ENCODE measurements around the gene MGRN1.

Gene MGRN1

DNA sequence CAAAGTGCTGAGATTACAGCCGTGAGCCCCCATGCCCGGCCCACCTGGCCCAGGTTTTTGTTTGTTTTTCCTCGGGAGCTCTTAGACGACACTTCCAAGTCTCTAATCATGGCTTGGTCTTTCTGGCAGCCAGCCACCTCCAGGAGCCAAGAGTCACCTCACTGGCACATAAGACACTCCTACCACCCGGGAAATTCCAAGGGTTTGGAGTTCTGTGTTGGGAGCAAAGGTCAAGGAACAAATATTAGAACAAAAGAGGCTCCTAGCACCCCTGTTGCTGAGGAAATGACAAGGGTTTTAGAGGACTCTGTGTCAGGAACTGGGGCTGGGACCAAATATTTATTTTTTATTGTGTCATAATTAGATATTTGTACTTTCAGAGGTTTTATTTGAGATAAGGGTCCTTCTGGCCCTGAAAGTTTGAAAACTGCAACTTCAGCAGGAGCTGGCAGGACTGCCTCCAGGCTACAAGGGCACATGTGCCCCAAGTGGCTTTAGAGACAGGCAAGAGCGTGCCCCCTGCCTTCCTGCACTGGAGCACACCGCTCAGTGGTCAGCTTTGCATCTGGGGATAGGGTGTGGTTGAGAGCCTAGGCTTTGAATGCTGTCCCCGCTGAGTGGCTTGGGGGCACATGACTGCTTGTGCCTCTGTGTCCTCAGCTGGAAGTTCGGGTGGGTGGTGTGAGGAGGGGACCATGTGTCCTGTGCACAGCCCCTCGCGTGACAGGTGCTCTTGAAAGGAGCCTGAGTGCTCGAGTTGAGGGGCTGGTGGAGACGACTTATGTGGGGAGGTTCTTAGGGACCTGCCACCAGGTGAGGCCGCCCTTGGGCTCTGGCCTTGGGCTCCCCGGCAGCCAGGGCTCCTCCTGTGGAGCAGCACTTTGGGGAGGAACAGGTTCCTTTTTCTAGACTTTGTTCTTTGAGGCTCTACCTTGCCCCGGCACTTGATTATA, 29.7 kb downstream of the MGRN1 start:
- no peak for DNase-seq (ENCODE audit: low read depth)

DNA sequence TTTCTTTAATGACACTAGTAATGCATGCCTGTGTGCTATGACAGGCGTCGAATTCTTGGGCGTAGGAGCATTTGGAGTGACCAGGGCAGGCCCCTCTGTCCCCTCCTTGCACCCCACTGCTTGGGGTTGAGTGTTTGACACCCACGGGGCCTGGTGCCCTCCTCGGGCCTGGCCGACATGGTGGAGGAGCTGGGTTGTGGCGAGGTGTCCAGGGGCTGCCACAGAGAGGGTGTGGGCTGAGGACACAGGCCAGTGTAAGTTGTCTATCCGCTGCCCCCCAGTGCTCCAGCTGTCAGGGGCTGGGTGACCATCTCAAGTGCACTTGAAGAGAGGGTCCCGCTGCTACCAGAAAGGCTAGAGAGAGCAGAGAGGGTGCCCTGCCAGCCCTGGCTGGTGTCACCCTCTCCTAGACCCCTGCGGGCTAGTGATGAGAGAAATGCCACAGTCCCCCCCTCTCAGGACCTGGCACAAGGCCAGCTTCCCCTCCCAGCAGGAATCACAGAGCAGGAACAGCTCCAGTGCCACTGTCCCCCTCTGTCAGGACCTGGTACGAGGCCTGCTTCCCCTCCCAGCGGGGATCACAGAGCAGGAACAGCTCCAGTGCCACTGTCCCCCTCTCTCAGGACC, 30.5 kb downstream of the MGRN1 start:
- DNase-seq (ENCODE audit: low read depth), result no peak

DNA sequence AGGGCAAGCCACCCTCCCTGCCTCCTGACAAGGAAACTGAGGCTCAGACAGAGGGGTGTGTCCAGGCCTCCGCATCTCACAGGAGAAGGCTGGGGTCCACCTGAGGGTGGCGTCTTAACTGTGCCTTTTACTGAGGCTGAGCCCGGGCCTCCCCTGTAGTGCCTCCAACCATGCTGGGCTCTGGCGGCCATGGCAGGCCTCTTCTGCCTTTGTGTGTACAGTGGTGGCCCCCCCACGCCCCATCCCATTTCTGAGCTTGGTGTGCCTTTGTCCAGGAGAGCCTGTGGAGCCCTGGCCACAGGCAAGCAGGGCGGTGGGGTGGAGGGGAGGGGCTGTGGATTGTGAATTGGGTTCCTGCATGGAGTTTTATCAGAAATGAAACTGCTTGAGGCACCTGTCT, 31.2 kb downstream of the MGRN1 start:
- no peak for DNase-seq (ENCODE audit: low read depth)

DNA sequence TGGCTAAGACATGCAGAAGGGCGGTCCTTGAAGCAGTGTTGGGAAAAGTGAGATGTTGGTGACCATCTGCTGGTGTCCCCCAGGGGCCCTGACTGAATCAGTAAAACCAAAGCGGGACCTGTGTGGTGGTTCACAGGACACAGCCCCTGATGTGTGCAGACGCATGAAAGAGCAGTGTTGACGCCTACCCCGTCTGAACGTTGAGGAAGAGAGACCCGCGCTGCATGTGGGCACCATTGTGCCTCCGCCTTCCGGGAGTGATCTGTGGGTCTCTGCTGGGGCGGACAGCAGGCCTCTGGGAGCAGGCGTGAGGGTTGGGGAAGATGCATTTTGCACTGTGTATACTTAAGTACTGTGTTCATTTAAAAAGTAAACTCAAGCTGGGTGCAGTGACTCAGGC, 31.6 kb downstream of the MGRN1 start:
- no peak for DNase-seq (ENCODE audit: low read depth)

DNA sequence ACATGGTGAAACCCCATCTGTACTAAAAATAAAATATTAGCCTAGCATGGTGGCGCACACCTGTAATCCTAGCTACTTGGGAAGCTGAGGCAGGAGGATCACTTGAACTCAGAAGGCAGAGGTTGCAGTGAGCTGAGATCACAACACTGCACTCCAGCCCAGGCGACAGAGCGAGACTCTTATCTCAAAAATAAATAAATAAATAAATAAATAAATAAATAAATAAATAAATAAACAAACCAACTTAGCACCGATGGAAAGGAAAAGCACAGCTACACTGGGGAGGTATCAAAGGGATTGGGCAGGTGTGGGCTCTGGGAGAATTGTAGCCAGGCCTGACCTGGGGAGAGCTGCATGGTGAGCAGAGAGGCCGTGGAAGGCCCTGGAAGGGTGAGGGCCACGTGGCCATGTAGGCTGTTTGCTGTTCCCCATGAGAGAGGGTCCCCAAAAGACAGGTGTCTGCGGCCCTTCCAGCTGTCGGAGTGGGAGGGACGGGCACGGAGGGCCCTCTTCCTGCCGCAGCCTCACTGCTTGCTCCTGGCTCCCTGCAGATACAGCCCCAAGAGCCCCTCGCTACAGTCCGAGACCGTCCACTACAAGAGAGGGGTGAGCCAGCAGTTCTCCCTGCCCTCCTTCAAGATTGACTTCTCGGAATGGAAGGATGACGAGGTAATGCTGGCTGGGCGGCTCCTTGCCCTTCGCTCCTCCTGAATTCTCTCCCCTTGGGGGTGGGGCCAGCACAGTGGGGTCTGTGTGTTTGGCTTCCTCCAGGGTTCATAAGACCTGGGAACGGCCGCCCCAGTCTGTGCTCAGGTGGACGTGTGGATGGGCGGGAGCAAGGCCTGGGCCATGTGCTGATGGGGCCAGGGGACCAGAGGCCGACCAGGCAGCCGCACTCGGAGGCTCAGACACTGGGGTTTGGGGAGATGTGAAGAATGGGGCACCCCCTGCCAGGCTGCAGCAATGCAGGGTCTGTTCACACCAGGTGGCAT, 32.4 kb downstream of the MGRN1 start:
- no peak for DNase-seq (ENCODE audit: low read depth)

DNA sequence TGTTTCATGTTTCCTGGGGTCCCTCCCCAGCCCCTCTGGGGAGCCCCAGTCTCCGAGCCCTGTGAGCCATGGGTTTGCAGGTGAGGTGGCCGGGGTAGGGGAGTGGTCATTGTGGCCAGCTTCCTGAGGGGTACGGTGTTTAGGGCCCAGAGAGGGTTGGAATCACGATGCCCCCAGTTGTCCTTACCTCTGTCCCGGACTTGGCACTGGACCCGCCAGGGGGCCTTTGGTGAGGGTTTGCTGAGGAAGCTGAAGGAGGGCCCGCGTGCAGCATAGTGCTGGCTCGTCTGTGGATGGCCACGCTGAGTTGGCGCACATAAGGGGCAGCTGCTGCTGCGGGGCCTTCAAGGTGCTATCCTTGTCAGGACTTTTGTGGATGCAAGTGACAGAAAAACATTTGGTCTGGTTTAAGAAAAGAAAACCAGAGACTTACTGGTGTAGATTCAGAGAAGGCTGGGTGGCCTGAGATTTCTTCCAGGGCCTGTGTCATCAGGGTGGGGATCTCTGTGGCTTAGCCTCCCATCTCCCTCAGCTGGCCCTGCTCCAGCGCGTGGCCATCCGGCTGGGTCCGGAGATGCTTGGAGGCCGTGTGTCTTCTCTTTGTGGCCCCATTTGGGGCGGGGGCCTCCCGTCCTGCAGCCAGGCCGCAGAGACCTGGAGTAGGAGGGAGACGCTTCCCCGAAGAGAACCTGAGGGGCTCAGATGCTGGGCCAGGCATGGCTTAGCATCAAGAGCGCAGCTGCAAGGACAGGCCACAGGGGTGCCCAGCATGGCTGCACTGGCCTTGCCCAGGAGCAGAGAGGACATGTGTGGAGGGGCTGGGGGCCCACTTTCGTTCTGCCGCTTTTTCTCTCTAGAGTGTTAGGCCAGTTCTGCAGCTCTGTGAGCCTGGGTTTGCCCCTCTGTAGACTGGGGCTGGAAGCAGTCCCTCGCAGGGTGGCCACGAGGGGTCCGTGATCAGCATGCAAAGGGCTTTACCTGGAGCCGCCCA, 35.0 kb downstream of the MGRN1 start:
- DNase-seq (ENCODE audit: low read depth), result no peak

DNA sequence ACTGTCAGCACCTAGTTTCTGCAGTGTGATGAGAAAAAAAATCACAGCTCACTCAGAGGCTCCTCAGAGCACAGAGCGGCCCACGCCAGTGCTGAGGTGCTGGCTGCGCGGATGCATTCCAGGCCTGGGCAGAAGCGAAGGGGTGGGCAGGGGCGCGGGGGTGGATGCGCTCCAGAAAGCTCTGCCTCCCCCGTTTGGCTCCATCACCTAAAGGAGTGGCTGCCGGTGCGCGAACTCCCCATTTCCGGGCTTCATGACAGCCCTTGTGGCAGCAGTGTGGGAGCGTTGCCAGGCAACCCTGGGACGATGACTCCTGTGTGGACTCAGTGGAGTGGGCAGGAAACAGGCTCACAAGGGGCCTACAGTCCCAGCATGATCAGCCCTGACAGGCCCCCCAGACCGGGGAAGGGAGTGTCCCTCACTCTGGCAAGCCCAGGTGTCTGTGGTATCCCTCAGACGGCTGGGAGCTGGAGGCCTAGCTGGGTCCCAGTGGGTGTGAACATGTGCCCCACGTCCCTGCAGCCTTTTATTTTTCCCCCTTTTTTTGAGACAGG, 35.9 kb downstream of the MGRN1 start:
- peak; percentile 54 for DNase-seq (ENCODE audit: low read depth)

DNA sequence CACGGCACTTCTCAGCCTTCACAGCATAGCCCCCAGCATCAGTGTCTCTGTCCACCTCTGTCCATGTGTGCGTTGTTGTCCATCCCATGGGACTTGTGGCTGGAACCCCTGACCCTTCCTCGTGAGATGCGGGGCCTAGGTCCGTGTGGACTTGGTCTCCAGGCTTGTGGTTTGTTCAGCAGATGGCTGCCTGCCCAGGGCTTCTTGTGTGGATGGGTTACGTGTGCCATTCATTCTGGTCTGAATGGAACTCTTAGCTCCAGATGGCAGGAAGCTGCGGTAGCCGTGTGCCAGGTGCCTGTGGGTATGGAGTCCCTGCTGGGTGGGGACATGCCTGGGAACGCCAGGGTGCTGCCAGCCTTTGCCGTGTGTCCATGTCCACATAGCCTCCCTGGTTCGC, 37.0 kb downstream of the MGRN1 start:
- no peak for DNase-seq (ENCODE audit: low read depth)

DNA sequence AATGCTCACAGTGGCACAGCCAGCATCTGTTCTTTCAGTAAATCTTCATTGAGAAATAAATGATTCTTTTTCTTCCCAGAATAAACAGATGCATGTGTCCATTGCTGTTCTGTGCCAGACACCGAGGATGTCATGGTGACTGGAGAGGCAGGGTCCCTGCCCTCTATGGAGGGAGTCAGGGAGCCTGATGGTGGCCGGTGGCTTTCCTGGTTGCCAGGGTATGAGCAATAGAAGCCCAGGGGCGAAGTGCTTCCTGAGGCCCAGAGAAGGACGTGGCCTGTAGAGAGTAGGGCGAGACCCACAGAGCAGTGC, 38.8 kb downstream of the MGRN1 start:
- no peak for DNase-seq (ENCODE audit: low read depth)

DNA sequence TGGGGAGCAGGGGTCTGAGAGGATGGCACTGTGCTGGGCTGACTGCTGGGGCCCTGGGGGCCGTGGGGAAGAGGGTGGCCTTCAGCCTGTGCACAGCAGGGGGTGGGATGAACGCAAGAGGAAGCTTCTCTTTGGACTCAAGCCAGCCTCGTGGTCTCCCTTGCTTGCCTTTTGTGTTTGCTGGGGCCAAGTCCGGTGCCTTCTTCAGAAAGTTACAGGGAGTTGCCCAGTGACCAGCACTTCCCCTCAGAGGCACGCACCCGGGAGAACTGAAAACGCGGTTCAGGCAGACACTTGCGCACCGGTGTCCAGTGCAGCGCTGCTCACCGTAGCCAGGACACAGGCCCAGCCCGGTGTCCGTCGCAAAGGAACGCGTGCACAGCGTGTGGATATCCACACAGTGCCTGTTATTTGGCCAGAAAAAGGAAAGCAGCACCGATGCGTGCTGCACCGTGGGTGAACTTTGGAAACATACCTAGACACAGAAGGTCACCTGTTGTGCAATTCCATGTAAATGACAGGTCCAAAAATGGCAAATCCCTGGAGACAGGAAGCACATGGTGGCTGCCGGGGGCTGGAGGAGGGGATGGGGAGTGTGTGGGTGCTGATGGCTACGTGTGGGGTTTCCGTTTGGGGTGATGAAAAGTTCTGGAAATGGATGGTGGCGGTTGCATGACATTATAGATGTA, 39.3 kb downstream of the MGRN1 start:
- no peak for DNase-seq (ENCODE audit: low read depth)

DNA sequence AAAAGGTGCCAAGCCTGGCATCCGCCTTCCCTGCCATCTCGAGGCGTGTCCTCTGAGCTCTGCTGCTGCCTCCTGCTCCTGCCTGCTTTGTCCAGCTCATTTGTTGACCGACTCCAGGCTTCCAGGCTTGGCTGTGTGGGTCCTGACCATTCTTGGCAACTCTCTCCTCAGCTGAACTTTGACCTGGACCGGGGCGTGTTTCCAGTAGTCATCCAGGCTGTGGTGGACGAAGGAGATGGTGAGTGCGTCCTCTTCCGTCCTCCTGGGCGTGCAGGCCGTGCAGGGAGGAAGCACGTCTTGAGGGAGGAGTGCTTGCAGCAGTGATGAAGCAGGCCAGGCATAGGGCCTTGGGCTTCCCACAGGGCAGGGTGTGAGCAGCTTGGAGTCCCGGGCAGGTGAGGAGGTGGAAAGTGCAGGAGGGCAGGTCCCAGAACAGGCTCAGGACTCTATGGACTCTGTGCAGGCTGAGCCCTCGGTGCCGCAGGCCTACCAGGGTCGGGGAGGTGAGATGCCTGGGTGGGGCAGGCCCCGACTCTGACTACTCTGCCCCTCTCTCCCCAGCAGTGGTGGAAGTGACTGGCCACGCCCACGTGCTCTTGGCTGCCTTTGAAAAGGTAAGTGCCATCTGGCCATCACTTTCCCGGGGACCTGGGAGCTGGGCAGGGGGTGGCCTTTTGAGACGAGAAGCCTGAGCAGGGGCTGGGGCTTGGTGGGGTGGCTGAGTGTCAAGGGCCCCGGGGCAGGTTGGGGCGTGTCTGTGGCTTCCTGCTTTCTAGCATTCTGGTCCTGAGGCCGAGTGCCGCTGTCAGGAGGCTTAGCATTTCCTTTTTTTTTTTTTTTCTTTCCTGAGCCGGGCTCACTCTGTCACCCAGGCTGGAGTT, 40.2 kb downstream of the MGRN1 start:
- DNase-seq (ENCODE audit: low read depth), result peak; percentile 47

DNA sequence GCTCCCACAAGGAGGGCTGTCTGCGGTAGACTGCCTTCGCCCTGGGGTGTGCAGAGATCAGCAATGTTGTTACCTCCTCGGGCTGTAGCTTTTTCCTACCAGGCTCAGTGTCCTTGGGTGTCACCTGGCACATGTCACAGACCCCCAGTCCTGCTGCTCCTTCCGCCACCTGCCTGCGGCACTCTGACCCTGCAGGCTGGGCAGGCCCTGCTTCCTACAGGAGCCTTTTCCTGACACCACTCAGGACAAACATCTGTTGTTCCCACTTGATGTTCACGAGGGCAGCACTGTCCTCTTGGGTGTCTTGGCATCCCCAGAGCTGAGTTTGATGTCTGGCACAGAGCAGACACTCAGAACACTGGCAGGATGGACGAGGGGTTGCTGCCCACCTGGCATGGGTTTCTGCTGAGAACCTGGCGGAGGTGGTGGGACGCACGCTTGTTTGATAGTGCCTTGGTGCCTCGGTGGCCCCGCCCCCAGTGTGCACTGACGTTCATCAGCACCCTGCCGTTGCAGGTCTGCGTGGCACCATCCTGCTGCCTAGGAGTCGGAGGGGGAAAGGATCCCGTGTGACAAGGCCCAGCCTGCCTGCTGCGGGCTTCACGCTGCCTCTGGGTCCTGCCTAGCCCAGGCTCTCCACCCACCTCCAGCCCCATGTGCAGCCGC, 42.0 kb downstream of the MGRN1 start:
- DNase-seq (ENCODE audit: low read depth), result no peak

DNA sequence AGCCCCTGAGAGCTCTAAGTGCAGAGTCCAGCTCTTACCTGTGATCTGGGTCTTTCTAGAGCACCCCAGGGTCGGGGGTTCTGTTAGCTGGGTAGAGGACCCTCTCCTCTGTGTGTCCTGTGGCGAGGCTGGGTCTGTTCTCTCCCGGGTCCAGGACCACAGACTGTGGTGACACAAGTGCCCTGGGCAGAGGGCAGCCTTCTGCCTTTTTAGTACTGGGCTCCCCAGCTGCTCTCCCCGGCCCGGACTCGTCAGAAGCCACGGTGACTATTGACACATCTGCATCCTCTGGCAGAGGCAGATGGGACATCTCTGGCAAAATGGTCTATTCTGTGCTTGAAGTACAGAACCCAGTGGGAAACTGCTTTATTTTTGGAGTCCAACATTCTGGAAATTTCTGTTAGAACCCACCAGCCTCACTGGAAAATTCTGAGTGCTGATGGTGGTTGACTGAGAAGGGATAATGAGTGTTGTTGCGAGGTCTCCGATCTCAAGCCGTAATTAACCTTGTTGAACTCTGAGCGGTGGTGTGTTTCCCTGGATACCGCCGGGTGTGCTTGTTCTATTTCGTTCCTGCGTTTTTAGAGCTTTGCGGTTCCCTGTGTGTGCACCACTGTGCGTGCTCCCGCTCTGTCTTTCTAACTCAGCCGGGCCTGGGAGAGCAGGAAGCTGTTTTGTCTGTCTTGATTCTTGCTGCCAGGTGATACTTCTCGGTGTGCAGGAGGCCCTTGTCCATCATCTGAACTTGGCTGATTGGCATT, 42.8 kb downstream of the MGRN1 start:
- DNase-seq (ENCODE audit: low read depth), result no peak

DNA sequence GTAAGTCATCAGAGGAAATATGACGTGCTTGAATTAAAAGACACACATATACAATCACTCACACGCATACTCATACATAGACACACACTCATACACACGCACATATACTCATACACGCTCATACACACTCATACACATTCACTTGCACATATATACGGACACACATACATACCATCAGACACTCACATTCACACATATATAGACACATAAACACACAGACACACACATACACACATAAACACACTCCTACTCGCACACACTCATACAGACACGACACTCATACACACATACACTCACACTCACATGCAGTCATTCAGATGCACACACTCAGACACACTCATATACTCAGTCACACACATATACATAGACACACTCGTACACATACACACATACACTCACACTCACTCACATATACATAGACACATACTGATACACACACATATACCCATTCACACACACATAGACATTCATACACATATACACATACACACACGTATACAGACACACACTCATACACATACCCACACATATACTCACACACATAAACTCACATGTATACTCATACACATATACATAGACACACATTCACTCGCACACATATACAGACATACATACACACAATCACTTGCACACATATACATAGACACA, 43.8 kb downstream of the MGRN1 start:
- DNase-seq (ENCODE audit: low read depth), result no peak

DNA sequence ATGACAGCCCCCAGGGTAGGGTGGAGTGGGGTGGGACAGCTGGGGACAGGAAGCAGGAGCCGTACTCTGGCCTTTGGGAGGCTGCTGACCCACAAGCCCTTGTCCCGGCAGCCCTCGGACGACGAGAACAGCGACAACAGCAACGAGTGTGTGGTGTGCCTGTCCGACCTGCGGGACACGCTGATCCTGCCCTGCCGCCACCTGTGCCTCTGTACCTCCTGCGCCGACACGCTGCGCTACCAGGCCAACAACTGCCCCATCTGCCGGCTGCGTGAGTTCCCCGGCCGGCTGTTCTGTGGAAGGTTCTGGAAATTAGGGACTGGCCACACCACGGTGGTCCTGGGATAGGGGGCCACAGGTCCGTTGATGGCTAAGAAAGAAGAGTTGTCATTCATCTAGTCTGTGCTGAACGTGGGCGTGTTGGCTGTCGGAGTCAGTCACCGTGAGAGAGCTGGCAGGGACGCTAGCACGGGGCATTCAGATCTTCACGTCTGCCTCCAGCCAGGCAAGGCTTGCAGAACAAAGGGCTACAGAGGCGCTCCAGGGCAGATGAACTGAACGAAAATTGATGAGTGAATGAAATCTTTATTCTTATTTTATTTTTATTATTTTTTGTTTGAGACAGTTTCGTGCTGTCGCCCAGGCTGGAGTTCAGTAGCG, 48.9 kb downstream of the MGRN1 start:
- DNase-seq (ENCODE audit: low read depth), result no peak

DNA sequence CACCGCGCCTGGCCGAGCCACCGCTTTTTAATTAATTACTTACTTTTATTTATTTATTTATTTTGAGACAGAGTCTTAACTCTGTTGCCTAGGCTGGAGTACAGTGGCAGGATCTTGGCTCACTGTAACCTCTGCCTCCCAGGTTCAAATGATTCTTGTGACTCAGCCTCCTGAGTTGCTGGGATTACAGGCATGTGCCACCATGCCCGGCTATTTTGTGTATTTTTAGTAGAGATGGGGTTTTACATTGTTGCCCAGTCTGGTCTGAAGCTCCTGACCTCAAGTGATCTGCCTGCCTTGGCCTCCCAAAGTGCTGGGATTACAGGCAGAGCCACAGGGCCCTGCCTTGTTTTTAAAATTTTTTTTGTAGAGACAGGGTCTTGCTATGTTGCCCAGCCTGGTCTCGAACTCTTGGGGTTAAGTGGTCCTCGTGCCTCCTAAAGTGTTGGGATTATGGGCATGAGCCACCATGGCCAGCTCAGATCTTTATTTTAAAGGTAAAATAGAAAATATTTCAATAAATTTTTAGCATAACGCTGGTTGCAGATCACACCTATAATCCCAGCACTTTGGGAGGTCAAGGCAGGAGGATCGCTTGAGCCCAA, 50.4 kb downstream of the MGRN1 start:
- no peak for DNase-seq (ENCODE audit: low read depth)

All from activated T-helper 1 cell treated with Interleukin-2 at 50 U/mL for 16 hours (primary cell).